Lung microvascular endothelial cell (primary cell): ENCODE measurements around the gene OR5H6. TPM values are rescaled to one million over a fixed set of nuclear protein-coding genes. Genes with fewer than 3 reads are reported as not detected.
"Not testable (repeated sequence)": the region's sequence is repeated elsewhere in the genome, so short reads cannot be mapped to it uniquely, and the experiment has no call there.

Source experiments
- DNase-seq, 2 donors: peaks; one replicate each; pipeline versions ENCODE4 v3.0.0 to v3.0.0-alpha.2; 2010; ENCODE audit warnings: low read depth in 2 of 2
- total RNA-seq: library from RNA; depleted of rRNA; stranded (reverse); fragments of >200 nt; gene quantifications from 2 replicates; pipeline ENCODE4 v1.2.1, GENCODE V29; 2014

OR5H6 gene
- not detected in 2 replicates for total RNA-seq

DNA sequence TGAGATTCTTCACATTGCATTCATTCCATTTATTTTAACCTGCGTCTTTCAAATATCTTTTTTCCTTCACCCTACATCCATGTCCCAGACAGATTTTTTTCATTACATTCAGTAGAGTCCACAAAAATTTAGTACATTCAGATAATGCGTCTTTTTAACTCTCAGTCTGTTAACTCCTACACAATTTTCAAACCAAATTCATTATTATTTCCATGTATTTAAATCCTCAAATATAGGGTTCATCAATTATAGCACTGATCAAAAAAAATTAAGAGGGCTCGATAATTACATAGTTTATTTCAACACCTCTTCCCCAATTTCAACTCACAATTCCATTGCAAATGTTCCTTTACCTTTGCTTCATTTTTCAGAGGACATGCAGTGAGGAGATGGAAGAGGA, at the start of gene OR5H6:
OR5H6 (plus strand) TSS at position 301 of the 400 bp plus-strand sequence; CDS start at position 390, 89 bp downstream.
- DNase-seq, result no peak

- no peak for DNase-seq
Measured at GRCh38 chr3:98215051-98215450, 49.0 kb upstream of the OR5H6 start.

- no peak for DNase-seq
Measured at GRCh38 chr3:98223907-98224672, 40.0 kb upstream of the OR5H6 start.

- no peak for DNase-seq
Measured at GRCh38 chr3:98232489-98232888, 31.6 kb upstream of the OR5H6 start.

DNA sequence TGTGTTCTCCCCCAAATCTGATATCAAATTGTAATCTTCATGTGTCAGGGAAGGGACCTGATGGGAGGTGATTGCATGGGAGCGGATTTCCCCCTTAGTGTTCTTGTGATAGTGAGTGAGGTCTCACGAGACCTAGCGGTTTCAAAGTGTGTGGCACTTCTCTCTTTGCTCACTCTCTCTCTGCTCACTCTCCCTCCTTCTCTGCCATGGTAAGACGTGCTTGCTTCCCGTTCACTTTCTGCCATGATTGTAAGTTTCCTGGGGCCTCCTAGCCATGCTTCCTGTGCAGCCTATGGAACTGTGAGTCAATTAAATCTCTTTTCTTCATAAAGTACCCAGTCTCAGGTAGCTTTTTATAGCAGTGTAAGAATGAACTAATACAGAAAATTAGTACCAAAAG, 30.6 kb upstream of the OR5H6 start:
- no peak for DNase-seq

- DNase-seq, result no peak
Measured at GRCh38 chr3:98240131-98240530, 23.9 kb upstream of the OR5H6 start.

- DNase-seq, result no peak
Measured at GRCh38 chr3:98242155-98242554, 21.9 kb upstream of the OR5H6 start.

- no peak for DNase-seq
Measured at GRCh38 chr3:98243843-98244242, 20.2 kb upstream of the OR5H6 start.

DNA sequence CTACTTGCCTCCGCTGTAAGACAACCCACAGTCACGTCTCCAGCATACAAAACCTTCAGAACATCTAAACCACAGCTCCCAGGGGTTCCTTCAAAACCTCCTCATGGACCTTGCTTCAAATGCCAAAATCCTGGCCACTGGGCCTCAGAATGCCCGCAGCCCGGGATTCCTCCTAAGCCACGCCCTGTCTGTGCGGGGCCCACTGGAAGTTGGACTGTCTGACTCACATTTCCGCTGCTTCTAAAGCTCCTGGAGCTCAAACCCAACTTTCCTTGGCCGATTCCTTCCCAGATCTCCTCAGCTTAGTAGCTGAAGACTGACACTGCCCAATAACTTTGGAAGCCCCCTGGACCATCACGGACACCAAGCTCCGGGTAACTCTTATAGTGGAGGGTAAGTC, 17.9 kb upstream of the OR5H6 start:
- DNase-seq, result peak in 1 of 2 donors; percentile 6

- not testable (repeated sequence) for DNase-seq
Measured at GRCh38 chr3:98256026-98256425, 8.0 kb upstream of the OR5H6 start.

DNA sequence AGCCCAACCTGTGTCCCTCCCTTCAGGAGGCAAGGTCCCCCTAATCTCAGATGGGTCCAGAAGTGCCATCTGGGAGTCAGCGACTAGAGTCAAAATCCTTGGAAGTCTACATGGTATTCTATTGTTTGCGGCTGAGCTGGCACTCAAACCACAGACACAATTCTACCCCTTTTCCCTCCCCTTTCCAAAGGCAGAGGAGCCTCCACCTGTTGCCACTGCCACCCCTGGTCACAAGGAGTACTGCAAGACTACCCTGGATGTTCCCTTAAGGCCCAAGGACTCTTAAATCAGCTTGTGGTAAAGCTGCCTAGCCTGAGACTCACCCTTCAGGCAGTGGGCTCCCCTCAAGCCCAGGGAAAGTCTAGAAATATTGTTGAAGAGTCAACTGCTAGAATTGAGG, 4.3 kb upstream of the OR5H6 start:
- no peak for DNase-seq

DNA sequence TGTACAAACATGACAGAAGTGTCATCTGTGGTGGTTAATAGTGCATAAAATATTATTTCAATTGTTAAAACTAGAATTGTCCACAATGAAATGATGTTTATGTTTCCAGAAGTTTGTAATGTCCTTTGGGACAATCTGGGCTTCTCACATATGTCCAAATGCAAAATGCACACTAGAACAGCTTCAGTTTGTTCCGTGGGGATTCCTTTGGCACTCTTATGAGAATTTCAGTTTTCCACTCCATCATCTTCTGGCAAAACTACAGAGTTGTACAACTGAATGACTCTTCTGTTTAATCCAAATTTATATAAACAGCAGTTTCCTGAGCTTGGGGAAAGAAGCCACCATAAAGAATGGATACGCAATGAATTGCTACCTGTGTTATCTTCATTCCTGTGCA, 2.0 kb upstream of the OR5H6 start:
- no peak for DNase-seq

DNA sequence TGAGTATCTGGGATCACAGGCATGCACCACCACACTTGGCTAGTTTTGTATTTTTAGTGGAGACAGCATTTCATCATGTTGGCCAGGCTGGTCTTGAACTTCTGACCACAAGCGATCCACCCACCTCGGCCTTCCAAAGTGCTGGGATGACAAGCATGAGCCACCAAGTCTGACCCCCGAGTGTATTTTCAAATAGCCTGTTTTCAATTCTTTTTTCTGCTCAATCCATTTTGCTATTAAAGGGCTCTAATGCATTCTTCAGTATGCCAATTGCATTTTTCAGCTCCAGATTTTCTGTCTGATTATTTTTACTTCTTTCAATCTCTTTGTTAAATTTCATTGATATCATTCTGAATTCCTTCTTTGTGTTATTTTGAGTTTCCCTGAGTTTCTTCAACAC, 5.8 kb downstream of the OR5H6 start:
- DNase-seq, result no peak

DNA sequence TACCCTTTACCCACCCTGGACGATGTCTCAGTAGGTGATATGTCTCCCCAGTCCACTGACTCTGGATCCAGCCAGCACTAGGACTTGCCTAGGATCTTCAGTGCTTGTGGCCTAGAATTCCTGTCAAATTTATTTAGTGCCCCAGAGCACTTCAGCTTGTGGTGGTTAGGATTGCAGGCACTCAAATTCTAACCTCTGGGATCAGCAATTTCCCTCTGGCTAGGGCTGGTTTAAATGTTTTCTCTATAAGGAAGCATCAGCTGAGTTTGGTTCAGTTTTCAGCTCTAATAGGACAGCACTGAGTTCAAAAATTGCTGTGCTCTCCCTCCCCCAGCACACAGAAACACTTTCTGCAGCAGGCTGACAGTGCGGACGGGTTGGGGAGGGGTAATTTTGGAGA, 8.1 kb downstream of the OR5H6 start:
- DNase-seq, result no peak

GRCh38 chr3:98274914-98275313, 10.9 kb downstream of the OR5H6 start:
- DNase-seq, result no peak

DNA sequence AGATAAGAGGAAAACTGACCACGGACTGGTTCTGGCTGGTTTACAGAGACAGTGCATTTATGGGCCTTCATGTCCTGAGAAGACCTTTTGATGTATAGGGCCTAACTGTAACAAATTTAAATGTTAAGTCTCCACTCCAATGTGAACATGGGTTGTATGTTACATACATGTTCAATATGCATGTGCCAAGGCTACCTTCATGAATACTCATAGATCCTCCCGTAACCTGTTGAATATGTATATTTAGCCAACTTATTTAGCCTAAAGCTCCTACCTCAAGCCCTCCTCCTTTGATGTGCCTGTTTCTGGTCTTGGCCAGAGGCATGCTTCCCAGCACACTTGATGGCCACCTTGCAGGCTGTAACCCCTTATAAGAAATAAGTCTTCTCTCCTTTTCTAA, 18.2 kb downstream of the OR5H6 start, which contains the start of gene OR5H2:
OR5H2 (plus strand) TSS at position 301 of the 400 bp plus-strand sequence. CDS start 398 bp downstream, outside the sequence.
- no peak for DNase-seq

- no peak for DNase-seq
Measured at GRCh38 chr3:98290916-98291315, 26.9 kb downstream of the OR5H6 start.

- DNase-seq, result no peak
Measured at GRCh38 chr3:98291332-98291957, 27.4 kb downstream of the OR5H6 start.

Other genes with a start within 250 kb of the OR5H6 start
- not detected in 2 replicates for gene GABRR3, start 228.9 kb upstream of the OR5H6 start, total RNA-seq
- gene OR5AC2, start 177.1 kb upstream of the OR5H6 start, total RNA-seq, result not detected in 2 replicates
- not detected in 2 replicates for gene OR5H1, start 133.5 kb upstream of the OR5H6 start, total RNA-seq
- gene OR5H14, start 116.8 kb upstream of the OR5H6 start, total RNA-seq, result not detected in 2 replicates
- not detected in 2 replicates for gene OR5H15, start 97.5 kb upstream of the OR5H6 start, total RNA-seq
- gene OR5H2, start 18.3 kb downstream of the OR5H6 start, total RNA-seq, result not detected in 2 replicates
- not detected in 2 replicates for gene OR5K4, start 89.6 kb downstream of the OR5H6 start, total RNA-seq
- gene OR5K3, start 126.4 kb downstream of the OR5H6 start, total RNA-seq, result not detected in 2 replicates
- not detected in 2 replicates for gene OR5K1, start 199.0 kb downstream of the OR5H6 start, total RNA-seq
- gene OR5K2, start 233.4 kb downstream of the OR5H6 start, total RNA-seq, result not detected in 2 replicates